Measurements from ENCODE around the gene MTNR1A.

MTNR1A gene

GRCh38 chr4:186554914-186555827 lies at the start of gene MTNR1A:
Gene MTNR1A, minus strand, starts transcription at chr4:186555567. Its CDS starts 202 bp downstream, at chr4:186555365.
- no peak for DNase-seq

- no peak for DNase-seq
These were observed 48.9 kb upstream of the MTNR1A start for GRCh38 chr4:186604124-186604807.

DNA sequence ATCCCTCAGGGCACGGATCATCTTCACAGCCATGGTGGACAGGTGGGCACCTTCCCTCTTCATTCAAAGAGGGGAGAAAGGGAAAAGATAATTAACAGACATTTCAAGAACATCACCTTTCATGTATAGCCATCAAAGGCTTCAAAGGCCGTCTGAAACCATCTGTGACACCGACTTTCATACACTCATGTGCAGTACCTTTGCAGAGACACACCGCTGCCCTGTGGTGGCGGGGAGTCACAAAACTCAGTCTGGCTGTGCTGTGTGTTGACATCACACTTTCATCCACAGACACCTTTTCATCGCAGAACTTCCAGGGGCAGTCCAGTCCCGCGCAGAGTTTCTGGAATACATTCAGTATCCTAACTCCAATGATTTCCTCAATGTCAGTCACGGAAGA lies 47.6 kb upstream of the MTNR1A start:
- no peak for DNase-seq

DNA sequence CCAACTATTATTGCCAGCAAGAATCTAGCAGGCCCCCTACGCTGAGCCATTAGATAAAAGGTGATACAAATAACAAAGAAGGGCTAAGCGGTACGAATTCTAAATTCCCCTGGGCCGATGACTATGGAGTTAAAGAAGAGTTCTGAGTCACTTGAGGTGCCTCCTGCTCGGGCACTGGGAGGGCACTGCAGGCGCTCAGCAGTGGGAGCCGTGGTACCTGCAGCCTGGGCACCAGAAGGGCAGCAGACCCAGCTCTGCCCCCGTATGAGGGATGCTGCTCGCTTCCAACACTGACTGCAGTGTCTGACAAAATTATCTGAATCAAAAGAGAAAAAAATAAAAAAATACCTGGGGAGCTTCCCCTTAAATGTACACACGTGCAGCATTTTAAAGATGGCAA lies 44.1 kb upstream of the MTNR1A start:
- DNase-seq: no peak

GRCh38 chr4:186598686-186599085 lies 43.3 kb upstream of the MTNR1A start:
- no peak for DNase-seq

GRCh38 chr4:186596850-186597390 lies 41.6 kb upstream of the MTNR1A start:
- DNase-seq: no peak

- DNase-seq: no peak
These were observed 41.0 kb upstream of the MTNR1A start for GRCh38 chr4:186596346-186596745.

DNA sequence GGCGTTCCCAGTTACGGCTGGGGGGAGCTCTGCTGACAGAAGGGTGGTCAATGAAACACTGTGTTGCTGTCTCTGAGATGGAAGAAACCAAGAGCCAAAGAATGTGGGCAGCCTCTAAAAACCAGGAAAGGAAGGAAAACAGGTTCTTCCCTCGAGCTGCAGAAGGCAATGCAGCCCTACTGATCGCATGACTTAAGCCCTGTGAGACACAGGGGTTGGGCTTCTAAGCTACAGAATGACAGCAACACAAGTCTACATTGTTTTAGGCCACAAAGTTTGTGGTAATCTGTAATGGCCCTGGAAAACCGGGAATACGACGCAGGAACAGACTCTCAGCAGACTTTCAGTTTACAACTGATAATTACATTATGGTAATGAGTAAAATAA lies 38.2 kb upstream of the MTNR1A start:
- DNase-seq: no peak

GRCh38 chr4:186592966-186593586 lies 37.7 kb upstream of the MTNR1A start:
- DNase-seq: no peak

GRCh38 chr4:186592445-186592844 lies 37.1 kb upstream of the MTNR1A start:
- DNase-seq: no peak

- no peak for DNase-seq
These were observed 36.3 kb upstream of the MTNR1A start for GRCh38 chr4:186591651-186592050.

GRCh38 chr4:186588503-186588902 lies 33.1 kb upstream of the MTNR1A start:
- no peak for DNase-seq

DNA sequence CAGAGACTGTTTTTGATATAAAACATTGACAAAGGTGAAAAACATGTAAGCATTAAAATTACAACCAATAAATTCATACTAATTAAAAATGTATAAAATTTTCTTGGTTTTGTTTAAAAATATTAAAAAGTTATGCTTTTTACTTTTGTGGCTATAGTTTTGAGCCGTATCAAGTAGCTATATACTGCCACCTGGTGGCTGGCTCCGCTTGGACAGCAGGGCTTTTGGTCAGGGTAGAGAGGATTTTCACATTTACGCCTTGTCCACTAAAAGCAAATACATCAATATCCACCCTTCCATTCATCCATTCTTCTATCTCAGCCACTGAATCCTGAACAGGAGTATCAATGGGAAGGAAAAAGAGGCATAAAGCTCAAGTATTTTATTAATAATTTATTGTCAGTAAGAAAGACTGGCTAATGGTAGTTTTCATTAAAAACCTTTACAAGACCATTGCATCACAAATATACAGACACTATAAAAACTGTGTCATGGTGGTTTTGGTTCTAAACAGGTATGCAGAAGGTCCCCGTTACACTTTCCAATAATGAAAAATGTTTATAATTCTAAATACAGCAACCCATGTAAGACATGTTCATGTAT lies 32.1 kb upstream of the MTNR1A start:
- peak; percentile 28 to 46 for DNase-seq

DNA sequence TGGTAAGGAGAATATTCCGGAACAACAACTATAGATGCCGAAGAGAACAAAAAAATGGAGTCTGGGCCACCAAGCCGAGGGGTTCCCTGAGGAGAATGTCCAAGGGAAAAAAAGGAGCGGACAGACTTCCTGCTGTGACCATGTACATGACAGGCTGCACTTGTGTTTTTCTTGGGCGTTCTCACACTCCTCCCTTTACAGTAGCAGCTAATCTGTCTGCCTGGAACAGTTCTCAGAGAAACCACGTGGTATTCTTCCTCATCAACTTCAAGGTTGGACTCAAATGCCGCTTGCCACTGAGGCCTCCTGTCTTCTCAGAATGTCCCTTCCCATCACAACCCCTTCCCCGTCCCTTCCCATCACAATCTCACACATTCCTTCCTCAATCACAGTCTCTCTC lies 30.8 kb upstream of the MTNR1A start:
- DNase-seq: no peak

- DNase-seq: no peak
These were observed 29.5 kb upstream of the MTNR1A start for GRCh38 chr4:186584912-186585311.

- no peak for DNase-seq
These were observed 26.1 kb upstream of the MTNR1A start for GRCh38 chr4:186581421-186581820.

GRCh38 chr4:186580669-186581068 lies 25.3 kb upstream of the MTNR1A start:
- DNase-seq: no peak

DNA sequence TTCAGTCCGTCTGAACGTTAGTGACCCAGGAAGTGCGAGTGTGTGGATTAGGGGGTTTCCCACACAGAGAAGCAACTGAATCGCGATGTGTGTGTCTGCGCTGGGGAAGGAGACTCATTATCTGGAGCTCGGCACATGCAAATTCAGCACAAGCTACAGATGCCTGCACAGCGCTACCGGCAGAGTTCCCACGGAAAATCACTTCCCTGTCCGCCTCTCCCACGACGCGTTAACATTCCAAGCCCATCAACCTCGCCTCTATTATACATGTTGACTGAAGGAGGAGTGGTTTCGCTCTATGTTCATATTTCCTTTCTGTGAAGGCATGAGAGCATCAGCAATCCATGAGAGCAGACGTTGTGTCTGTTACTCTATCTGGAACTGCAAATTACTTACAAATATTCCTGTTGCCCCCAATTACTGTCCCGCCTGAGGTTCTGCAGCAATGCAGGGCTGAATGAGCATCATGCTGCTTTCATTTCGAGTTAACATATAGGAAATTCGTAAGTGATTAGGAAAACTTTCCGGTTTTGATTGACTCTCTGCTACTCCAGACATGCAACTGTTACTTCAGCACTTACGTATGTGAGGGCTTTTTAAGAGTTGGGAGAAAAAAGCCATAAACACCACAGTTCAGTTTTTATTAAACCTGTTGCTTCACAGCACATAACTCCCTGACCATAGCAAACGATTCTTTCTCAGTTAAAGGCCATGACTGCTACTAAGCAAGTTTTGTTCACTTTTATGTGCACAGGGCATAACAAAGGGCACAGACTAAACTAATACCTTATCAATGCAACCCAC lies 15.0 kb upstream of the MTNR1A start:
- DNase-seq: no peak

DNA sequence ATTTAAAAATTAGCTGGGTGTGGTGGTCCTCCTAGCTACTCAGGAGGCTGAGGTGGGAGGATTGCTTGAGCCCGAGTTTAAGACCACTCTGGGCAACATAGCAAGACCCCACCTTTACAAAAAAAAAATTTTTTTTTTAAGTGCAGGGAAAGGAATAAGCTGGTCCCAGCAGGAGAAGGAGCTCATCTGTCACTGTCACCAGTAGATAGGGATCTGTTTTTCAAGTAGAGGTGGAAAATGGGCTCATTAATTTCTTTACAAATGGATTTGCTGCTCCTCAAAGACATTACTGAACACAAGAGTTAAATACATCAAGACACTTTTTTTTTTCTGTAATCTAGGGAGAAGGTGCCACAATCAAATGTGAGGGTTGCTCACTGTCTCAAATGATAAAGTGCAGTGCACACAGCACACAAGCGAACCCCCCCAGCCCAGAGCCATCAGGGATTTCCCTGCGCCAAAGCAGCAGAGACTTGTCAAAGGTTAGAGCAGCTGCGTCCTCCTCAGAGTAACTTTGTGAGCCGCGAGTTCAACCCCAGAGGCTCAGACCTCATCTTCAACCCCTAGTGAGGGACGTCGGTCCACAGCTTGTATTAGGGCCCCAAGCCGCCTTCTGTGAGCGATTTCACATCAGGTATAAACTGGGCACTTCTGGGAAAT lies 14.3 kb upstream of the MTNR1A start:
- DNase-seq: no peak

GRCh38 chr4:186566068-186566467 lies 10.7 kb upstream of the MTNR1A start:
- DNase-seq: no peak

DNA sequence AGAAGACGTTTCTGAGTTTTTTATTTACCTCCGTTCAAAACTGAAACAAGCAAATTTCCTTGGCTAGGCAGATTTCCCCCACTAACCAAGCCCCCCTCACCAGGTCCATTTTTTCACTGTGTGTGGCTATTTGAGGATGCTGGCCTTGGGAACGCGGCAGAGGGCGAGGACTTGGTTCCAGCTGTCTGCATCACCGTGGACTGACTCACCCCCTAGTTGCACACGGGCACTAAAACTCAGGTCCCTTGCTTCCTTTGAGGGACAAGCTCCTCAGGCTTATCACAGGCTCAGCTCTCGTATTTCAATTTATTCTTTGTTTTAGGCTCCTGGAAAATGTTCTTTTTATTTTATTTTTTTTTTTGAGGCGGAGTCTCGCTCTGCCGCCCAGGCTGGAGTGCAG lies 8.4 kb upstream of the MTNR1A start:
- DNase-seq: no peak

DNA sequence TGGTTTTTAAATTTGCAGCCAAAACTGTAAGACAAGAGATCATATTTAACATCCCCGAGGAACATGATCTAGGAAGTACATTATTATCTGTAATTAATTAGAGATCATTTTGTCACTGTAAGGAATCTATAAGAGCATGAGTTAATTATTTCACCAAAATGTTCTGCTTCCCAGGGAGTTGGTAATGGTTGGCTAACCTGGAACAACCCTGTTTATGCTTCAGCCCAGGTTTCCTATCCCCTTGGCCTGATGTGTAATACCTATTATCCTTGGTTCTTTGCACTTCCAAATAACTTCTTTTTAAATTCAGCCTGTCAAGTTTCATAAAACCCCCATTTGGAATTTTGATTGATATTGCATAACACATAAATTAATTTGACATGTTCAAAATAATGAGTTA lies 6.4 kb upstream of the MTNR1A start:
- DNase-seq: no peak

Measured in CD4-positive, alpha-beta T cell treated with Interleukin-4 for 1 hour (primary cell).